SK-N-SH (cell line): ENCODE measurements around the gene COX5B. TPM values are rescaled to one million over a fixed set of nuclear protein-coding genes. Genes with fewer than 3 reads are reported as not detected.

ENCODE experiments used
- CTCF ChIA-PET: fragments of 300-600, 350-600 bp; formaldehyde crosslinking; extraction: SDS; loops from one replicate; lab custom pipeline; 2021; lab: Yijun Ruan, JAX
- POLR2A ChIA-PET: fragments of 350-600 bp; sonication (Branson Sonifier 250); formaldehyde crosslinking; extraction: SDS; loops from one replicate; lab custom pipeline; 2020; ENCODE audit warnings: antibody characterized with exemption, inconsistent platforms; lab: Yijun Ruan, JAX
- DNase-seq: peaks from one replicate; pipeline ENCODE4 v3.0.0; 2012
- H2AFZ ChIP-seq: fragments of 200-600 bp; sonication (generic); 2 replicates; pipeline ENCODE4 v1.8.1; 2016; ENCODE audit warnings: antibody characterized with exemption, mild to moderate bottlenecking, low read depth
- H3F3A ChIP-seq: fragments of 200-600 bp; sonication (generic); replicated peaks from 2 replicates; pipeline ENCODE3; 2016; ENCODE audit warnings: antibody characterized with exemption, mild to moderate bottlenecking; ENCODE audit not compliant: insufficient read depth
- H3K27ac ChIP-seq, 2 experiments: fragments of 200-500 bp in 1 of 2; fragments of 200-600 bp in 1 of 2; sonication (Bioruptor generic) in 1 of 2; sonication (generic), shearing (Covaris generic) in 1 of 2; 2 replicates each; pipeline versions ENCODE4 v1.5.1 to v1.6.1; 2014 to 2016; ENCODE audit warnings: low read depth in 2 of 2, inconsistent platforms in 1 of 2, low read length in 1 of 2, mild to moderate bottlenecking in 1 of 2, mixed read lengths in 1 of 2
- H3K27me3 ChIP-seq: fragments of 200-600 bp; sonication (generic), shearing (Covaris generic); 2 replicates; pipeline ENCODE4 v1.6.1; 2016; ENCODE audit warnings: mixed run types; ENCODE audit not compliant: insufficient read depth
- H3K36me3 ChIP-seq, 2 experiments: fragments of 200-500 bp in 1 of 2; fragments of 200-600 bp in 1 of 2; sonication (Bioruptor generic) in 1 of 2; sonication (generic) in 1 of 2; replicated peaks in 1 of 2; 2 replicates each; pipeline versions ENCODE3 to v1.5.1; 2014 to 2016; ENCODE audit warnings: low read length in 1 of 2, mild to moderate bottlenecking in 1 of 2; ENCODE audit not compliant: insufficient read depth in 2 of 2, control insufficient read depth in 1 of 2
- H3K4me1 ChIP-seq, 2 experiments: fragments of 200-500 bp in 1 of 2; fragments of 200-600 bp in 1 of 2; sonication (Bioruptor generic) in 1 of 2; sonication (generic), shearing (Covaris generic) in 1 of 2; 2 replicates each; pipeline versions ENCODE4 v1.5.1 to v1.6.1; 2014 to 2016; ENCODE audit warnings: low read depth in 1 of 2, low read length in 1 of 2, mixed run types in 1 of 2; ENCODE audit not compliant: insufficient read depth in 2 of 2, control insufficient read depth in 1 of 2
- H3K4me2 ChIP-seq: fragments of 200-600 bp; sonication (generic), shearing (Covaris generic); 2 replicates; pipeline ENCODE4 v1.6.1; 2017; ENCODE audit warnings: mixed run types
- H3K4me3 ChIP-seq, 2 experiments: fragments of 200-500 bp in 1 of 2; fragments of 200-600 bp in 1 of 2; sonication (Bioruptor generic) in 1 of 2; sonication (generic), shearing (Covaris generic) in 1 of 2; 2 replicates each; pipeline versions ENCODE4 v1.5.1 to v1.8.1; 2014 to 2016; ENCODE audit warnings: low read depth in 2 of 2, inconsistent platforms in 1 of 2, low read length in 1 of 2, mild to moderate bottlenecking in 1 of 2, mixed read lengths in 1 of 2, moderate library complexity in 1 of 2
- H3K79me2 ChIP-seq: fragments of 200-600 bp; sonication (generic); 2 replicates; pipeline ENCODE4 v1.8.1; 2017; ENCODE audit warnings: mild to moderate bottlenecking; ENCODE audit not compliant: insufficient read depth
- H3K9ac ChIP-seq: fragments of 200-600 bp; sonication (generic); 2 replicates; pipeline ENCODE4 v1.6.1; 2017; ENCODE audit warnings: mixed run types
- H3K9me2 ChIP-seq: fragments of 200-600 bp; sonication (generic); 2 replicates; pipeline ENCODE4 v1.6.1; 2017; ENCODE audit warnings: mixed run types
- H3K9me3 ChIP-seq: fragments of 200-600 bp; sonication (generic); 2 replicates; pipeline ENCODE4 v1.6.1; 2017; ENCODE audit warnings: mixed run types, mild to moderate bottlenecking, moderate library complexity
- H4K20me1 ChIP-seq: fragments of 200-600 bp; sonication (generic); 2 replicates; pipeline ENCODE4 v1.6.1; 2017; ENCODE audit warnings: mild to moderate bottlenecking, mixed run types; ENCODE audit not compliant: insufficient read depth
- CHD2 ChIP-seq: fragments of 150-350 bp; IDR thresholded peaks from 2 replicates; pipeline ENCODE4 v1.6.1; 2018; ENCODE audit warnings: low read length; ENCODE audit not compliant: partially characterized antibody
- CTCF ChIP-seq: fragments of 200-600 bp; sonication (generic); IDR thresholded peaks from 2 replicates; pipeline ENCODE4 v1.6.1; 2017; ENCODE audit warnings: antibody characterized with exemption, mild to moderate bottlenecking, moderate library complexity
- ELF1 ChIP-seq: IDR thresholded peaks from 2 replicates; pipeline ENCODE4 v1.4.0; 2012
- EZH2phosphoT487 ChIP-seq: fragments of 200-600 bp; sonication (generic); IDR thresholded peaks from 2 replicates; pipeline ENCODE4 v1.6.1; 2017; ENCODE audit warnings: low read depth, mixed run types, mild to moderate bottlenecking, antibody characterized with exemption, moderate library complexity, borderline replicate concordance
- FOXJ3 ChIP-seq: sonication (generic); formaldehyde crosslinking; IDR thresholded peaks from 2 replicates; pipeline ENCODE4 v1.5.1; 2020; ENCODE audit warnings: mild to moderate bottlenecking, missing genetic modification reagents
- GABPA ChIP-seq: IDR thresholded peaks from 2 replicates; pipeline ENCODE4 v1.4.0; 2012; ENCODE audit warnings: low read depth, mild to moderate bottlenecking
- IRF3 ChIP-seq: fragments of 150-350 bp; IDR thresholded peaks from 2 replicates; pipeline ENCODE4 v1.6.1; 2016; ENCODE audit warnings: mild to moderate bottlenecking, low read depth, low read length
- JUND ChIP-seq: IDR thresholded peaks from 2 replicates; pipeline ENCODE4 v1.4.0; 2012
- MXI1 ChIP-seq: IDR thresholded peaks from 2 replicates; pipeline ENCODE4 v1.6.1; 2012; ENCODE audit warnings: mild to moderate bottlenecking, low read depth, low read length, improper control_type of control experiment
- PBX3 ChIP-seq: IDR thresholded peaks from 2 replicates; pipeline ENCODE4; 2012
- RAD21 ChIP-seq: IDR thresholded peaks from 2 replicates; pipeline ENCODE4 v1.6.1; 2012; ENCODE audit warnings: mild to moderate bottlenecking, low read length
- REST ChIP-seq: IDR thresholded peaks from 2 replicates; pipeline ENCODE4 v1.6.1; 2012; ENCODE audit warnings: mild to moderate bottlenecking, low read depth, low read length, moderate library complexity
- RFX5 ChIP-seq: IDR thresholded peaks from 2 replicates; pipeline ENCODE4 v1.6.1; 2012; ENCODE audit warnings: mild to moderate bottlenecking, improper control_type of control experiment, low read length
- RXRA ChIP-seq: IDR thresholded peaks from 2 replicates; pipeline ENCODE4 v1.4.0; 2012; ENCODE audit warnings: low read depth, mild to moderate bottlenecking, borderline replicate concordance
- SIN3A ChIP-seq: IDR thresholded peaks from 2 replicates; pipeline ENCODE4 v1.6.1; 2012; ENCODE audit warnings: low read depth, mild to moderate bottlenecking, low read length, moderate library complexity, borderline replicate concordance
- TCF12 ChIP-seq: IDR thresholded peaks from 2 replicates; pipeline ENCODE4 v1.4.0; 2012
- TEAD4 ChIP-seq: IDR thresholded peaks from 2 replicates; pipeline ENCODE4 v1.4.0; 2012; ENCODE audit warnings: mild to moderate bottlenecking, borderline replicate concordance; ENCODE audit not compliant: insufficient read depth
- WGBS: methylation state at CpG from one replicate; pipeline ENCODE4 v1.1.6; 2017; ENCODE audit warnings: low lambda C conversion rate; 5-methylcytosine and 5-hydroxymethylcytosine counted together
- polyA plus RNA-seq, 3 experiments: library from polyadenylated mRNA; depleted of rRNA; stranded (reverse); fragments of >200 nt; gene quantifications; 2 replicates each; pipeline ENCODE4 v1.2.3, GENCODE V29; 2012

Gene COX5B
- polyA plus RNA-seq, 1 of the 3 experiments (the other 2 are of a cell fraction) = 702 TPM

- no peaks in the 10 kb centered on the region for H3K27me3 ChIP-seq
- H3K4me2 ChIP-seq = peak overlapping the region; percentile 97
- peaks cover 31% of the 10 kb centered on the region for H3K79me2 ChIP-seq
- peaks cover 3 to 24% of the 10 kb centered on the region in 2 experiments for H3K36me3 ChIP-seq
- peak overlapping the region; percentile 88; the same call in 1 of the 2 replicates for H3K9ac ChIP-seq
- POLR2A ChIA-PET = interaction anchor here (1.8 to 2.6 kb wide), 2 partner anchors 10 to 17 kb away, joined by 7 to 8 read pairs; partner anchors contain the start of gene COX5B
- no peaks in the 10 kb centered on the region for H3K9me2 ChIP-seq
- CTCF ChIA-PET = interaction anchor here (0.7 to 8.6 kb wide), 7 partner anchors 11 to 72 kb away, joined by 3 to 88 read pairs (median 6); partner anchors contain the start of genes ANKRD36B and COX5B
- H3K27ac ChIP-seq = peak overlapping the region; percentile 90 to 91
- no peak for DNase-seq
- TF ChIP-seq RAD21 (no peak), ELF1 (no peak), TEAD4 (no peak)
- TF ChIP-seq, all 33 proteins: peak for 0
- Histone ChIP-seq H2AFZ (no peak overlapping the region), H4K20me1 (0 out of 2 replicates have a peak, but pooled peaks cover 7% of the 10 kb centered on the region), H3K9me3 (no peaks in the 10 kb centered on the region), H3K4me3 (peak overlapping the region; percentile 71 to 81), H3F3A (peaks cover 15% of the 10 kb centered on the region), H3K4me1 (peaks cover 15% of the 10 kb centered on the region in 2 experiments; a peak in 3 of 4 replicates)
- 57% methylated on average over 12 of the region's 12 CpGs for WGBS
These were observed 16.6 kb downstream of the COX5B start for GRCh38 chr2:97662386-97662894.

- Histone ChIP-seq H2AFZ (peak overlapping the region; percentile 36), H3K4me1 (peaks cover 15% of the 10 kb centered on the region in 2 experiments; a peak in 3 of 4 replicates), H3K9ac (peak overlapping the region; percentile 88), H3K9me2 (no peaks in the 10 kb centered on the region), H3F3A (peaks cover 15% of the 10 kb centered on the region), H4K20me1 (0 out of 2 replicates have a peak, but pooled peaks cover 7% of the 10 kb centered on the region), H3K4me3 (peak overlapping the region; percentile 71 to 81), H3K79me2 (peaks cover 31% of the 10 kb centered on the region), H3K36me3 (peaks cover 0 to 18% of the 10 kb centered on the region in 2 experiments), H3K27ac (peak overlapping the region; percentile 90 to 91), H3K4me2 (peak overlapping the region; percentile 97), H3K9me3 (no peaks in the 10 kb centered on the region), H3K27me3 (no peaks in the 10 kb centered on the region)
- POLR2A ChIA-PET = interaction anchor here (1.8 kb wide), 2 partner anchors 17 kb away, joined by 8 to 26 read pairs; partner anchors contain the start of gene COX5B
- WGBS = 3% methylated on average over 13 of the region's 24 CpGs
- peak; percentile 84 for DNase-seq
- CTCF ChIA-PET = interaction anchor here (0.8 to 8.6 kb wide), 8 partner anchors 11 to 109 kb away, joined by 3 to 88 read pairs (median 5); partner anchors contain the start of genes ANKRD36B and COX5B
- TF ChIP-seq PBX3 (peak; percentile 95), CTCF (no peak), TCF12 (peak; percentile 28; the same call in 1 of the 2 replicates), RXRA (no peak), MXI1 (peak; percentile 50; the same call in 1 of the 2 replicates), REST (no peak), RFX5 (no peak), GABPA (peak; percentile 54), JUND (peak; percentile 63), RAD21 (no peak), EZH2phosphoT487 (no peak), SIN3A (peak; percentile 12; the same call in 1 of the 2 replicates), TEAD4 (no peak), CHD2 (no peak), IRF3 (no peak), FOXJ3 (CRISPR knock-in tag) (no peak)
These were observed 17.2 kb downstream of the COX5B start for GRCh38 chr2:97662895-97663625.
